B cell (primary cell): Measurements from ENCODE around the gene SMARCA4. TPM values are rescaled to one million over a fixed set of nuclear protein-coding genes. Genes with fewer than 3 reads are reported as not detected.

ENCODE experiments used
- ATAC-seq: fragments of 200-7000 bp; cut with Tn5 transposase; one replicate; pipeline ENCODE4 v1.10.0; 2021; ENCODE audit warnings: low read depth, mild to moderate bottlenecking, moderate number of reproducible peaks, moderate library complexity
- CTCF ChIA-PET: fragments of 350-600 bp; sonication (Branson Sonifier 250); formaldehyde crosslinking; loops from one replicate; lab custom pipeline; 2021; ENCODE audit warnings: antibody characterized with exemption, inconsistent platforms; lab: Charles Lee
- POLR2A ChIA-PET: fragments of 350-600 bp; sonication (Branson Sonifier 250); formaldehyde crosslinking; loops from one replicate; lab custom pipeline; 2021; ENCODE audit warnings: antibody characterized with exemption; lab: Charles Lee
- DNase-seq: peaks from one replicate; pipeline ENCODE4 v3.0.0; 2013
- H2AFZ ChIP-seq: 2 replicates; pipeline ENCODE4 v1.6.1; 2012; ENCODE audit warnings: mild to moderate bottlenecking, low read depth, low read length; ENCODE audit not compliant: insufficient read depth, poor library complexity, severe bottlenecking
- H3K27ac ChIP-seq, 2 donors: 1 replicate in 1 of 2; 2 replicates in 1 of 2; pipeline ENCODE4 v1.5.1; 2012 to 2013; ENCODE audit warnings: low read length in 2 of 2, mild to moderate bottlenecking in 2 of 2, moderate library complexity in 1 of 2
- H3K27me3 ChIP-seq, 4 experiments: fragments of 200-600 bp in 1 of 4; sonication (generic) in 1 of 4; replicated peaks in 1 of 4; 1 replicate in 2 of 4; 2 replicates in 2 of 4; pipeline versions ENCODE4 v1.6.1 to v1.7.0; 2013 to 2016; ENCODE audit warnings: low read length in 3 of 4, mild to moderate bottlenecking in 2 of 4, mixed read lengths in 1 of 4, moderate library complexity in 1 of 4; ENCODE audit not compliant: insufficient read depth in 4 of 4, control insufficient read depth in 3 of 4; ENCODE audit errors: control extremely low read depth in 1 of 4
- H3K36me3 ChIP-seq, 2 experiments: replicated peaks in 1 of 2; 1 replicate in 1 of 2; 2 replicates in 1 of 2; pipeline versions ENCODE4 v1.6.1 to v1.7.1; 2013; ENCODE audit warnings: low read length in 1 of 2; ENCODE audit not compliant: insufficient read depth in 2 of 2, control insufficient read depth in 1 of 2; ENCODE audit errors: control extremely low read depth in 1 of 2, extremely low read depth in 1 of 2
- H3K4me1 ChIP-seq, 2 donors: fragments of 200-600 bp in 1 of 2; sonication (generic) in 1 of 2; 1 replicate in 1 of 2; 2 replicates in 1 of 2; pipeline versions ENCODE4 v1.5.1 to v1.6.1; 2013 to 2017; ENCODE audit warnings: low read length in 2 of 2; ENCODE audit not compliant: control insufficient read depth in 2 of 2, insufficient read depth in 2 of 2
- H3K4me2 ChIP-seq: replicated peaks from 2 replicates; pipeline ENCODE3; 2012; ENCODE audit warnings: mild to moderate bottlenecking, low read depth, low read length; ENCODE audit not compliant: poor library complexity, severe bottlenecking
- H3K4me3 ChIP-seq, 5 experiments: fragments of 200-600 bp in 1 of 5; sonication (generic) in 1 of 5; 1 replicate in 3 of 5; 2 replicates in 2 of 5; pipeline versions ENCODE4 v1.5.1 to v1.7.0; 2011 to 2016; ENCODE audit warnings: low read length in 4 of 5, mild to moderate bottlenecking in 4 of 5, low read depth in 2 of 5, control low read depth in 1 of 5, moderate library complexity in 1 of 5; ENCODE audit not compliant: insufficient read depth in 1 of 5; ENCODE audit errors: control extremely low read depth in 1 of 5, extremely low read depth in 1 of 5
- H3K79me2 ChIP-seq: fragments of 200-600 bp; sonication (generic); one replicate; pipeline ENCODE4 v1.6.0; 2016; ENCODE audit warnings: low read length; ENCODE audit not compliant: control insufficient read depth, insufficient read depth
- H3K9ac ChIP-seq: fragments of 200-600 bp; sonication (generic); 2 replicates; pipeline ENCODE4 v1.6.1; 2017; ENCODE audit warnings: mild to moderate bottlenecking, low read length, moderate library complexity
- H3K9me3 ChIP-seq, 3 donors: one replicate each; pipeline versions ENCODE4 v1.6.1 to v1.7.1; 2013; ENCODE audit warnings: low read length in 2 of 3; ENCODE audit not compliant: control insufficient read depth in 2 of 3, insufficient read depth in 1 of 3; ENCODE audit errors: control extremely low read depth in 1 of 3
- H4K20me1 ChIP-seq: 2 replicates; pipeline ENCODE4 v1.6.0; 2012; ENCODE audit warnings: mild to moderate bottlenecking, low read length; ENCODE audit not compliant: insufficient read depth, control insufficient read depth, poor library complexity, severe bottlenecking
- H3K27ac Mint-ChIP-seq: one replicate; pipeline ENCODE4 v1.8.0; 2021; ENCODE audit warnings: mixed read lengths
- H3K27me3 Mint-ChIP-seq: one replicate; pipeline ENCODE4 v1.8.0; 2021; ENCODE audit warnings: mixed read lengths
- H3K4me1 Mint-ChIP-seq: one replicate; pipeline ENCODE4 v1.8.0; 2021; ENCODE audit warnings: mixed read lengths
- H3K4me3 Mint-ChIP-seq: one replicate; pipeline ENCODE4 v1.8.0; 2021; ENCODE audit warnings: mixed read lengths
- H3K9me3 Mint-ChIP-seq: one replicate; pipeline ENCODE4 v1.8.0; 2022; ENCODE audit warnings: mixed read lengths; ENCODE audit not compliant: insufficient read depth
- EZH2 ChIP-seq: IDR thresholded peaks from 2 replicates; pipeline ENCODE4 v1.6.1; 2012; ENCODE audit warnings: borderline replicate concordance, low read depth, mild to moderate bottlenecking, moderate library complexity, low read length; ENCODE audit not compliant: insufficient read depth, poor library complexity, severe bottlenecking
- WGBS: methylation state at CpG from one replicate; pipeline ENCODE4 v1.1.5; 2013; ENCODE audit warnings: missing lambda C conversion rate; ENCODE audit not compliant: insufficient coverage; 5-methylcytosine and 5-hydroxymethylcytosine counted together
- intact Hi-C: fragments of 100-400 bp; cut with micrococcal nuclease; formaldehyde crosslinking; loops from one replicate; pipeline ENCODE4 v1.10.0; 2022
- polyA plus RNA-seq: library from polyadenylated mRNA; depleted of rRNA; stranded (reverse); fragments of >200 nt; gene quantifications from 2 replicates; pipeline ENCODE4 v1.2.3, GENCODE V29; 2012
- total RNA-seq, 2 donors: library from RNA; stranded (reverse); fragments of 120-200 nt in 1 of 2; gene quantifications; 1 replicate in 1 of 2; 2 replicates in 1 of 2; pipeline versions ENCODE4 v1.2.3 to v1.2.4, GENCODE V29; 2013 to 2022
- TF ChIP-seq, protein P1 (sequence below): fragments of 200-600 bp; IDR thresholded peaks from one replicate; pipeline ENCODE4 v1.8.0; 2022; ENCODE audit warnings: antibody characterized with exemption, mild to moderate bottlenecking

Gene SMARCA4
- total and polyA plus RNA-seq, 2 donors (not counting 1 experiment from before 2014, with no cell fraction given): 49.7 to 82.3 TPM

DNA sequence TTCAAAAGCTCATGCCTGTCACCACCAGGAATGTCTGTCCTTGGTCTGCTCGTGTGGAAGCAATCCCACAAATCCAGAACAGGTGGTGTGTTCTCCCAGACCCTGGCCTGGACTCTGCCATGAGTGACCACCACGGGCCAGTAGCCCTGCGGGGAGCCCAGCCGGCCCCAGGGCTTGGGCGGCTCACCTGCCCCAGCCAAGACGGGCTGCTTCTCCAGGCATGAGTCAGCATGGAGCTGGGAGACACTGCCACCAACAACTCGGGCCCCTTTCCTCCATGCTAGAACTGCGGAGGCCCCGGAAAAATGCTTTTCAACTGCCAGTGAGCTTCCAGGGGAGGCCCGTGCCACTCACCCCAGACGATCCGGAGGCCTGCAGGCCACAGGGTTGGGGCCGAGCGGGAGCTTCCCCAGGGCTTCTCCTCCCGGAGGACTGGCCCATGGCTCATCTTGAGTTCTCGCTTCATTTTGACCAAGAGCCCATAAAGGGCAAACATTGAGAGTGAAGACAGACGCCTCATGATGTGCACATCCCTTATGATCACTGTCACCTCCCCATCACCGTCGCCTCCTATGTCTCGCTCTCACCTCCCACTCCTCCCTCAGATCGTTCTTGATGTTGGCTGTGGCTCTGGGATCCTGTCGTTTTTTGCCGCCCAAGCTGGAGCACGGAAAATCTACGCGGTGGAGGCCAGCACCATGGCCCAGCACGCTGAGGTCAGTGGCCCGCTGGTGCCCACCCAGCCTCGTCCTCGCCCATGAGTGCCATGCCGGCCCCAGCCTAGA is 49.1 kb upstream of the SMARCA4 start:
- Histone ChIP-seq H3K4me1 (no peaks in the 10 kb centered on the region), H4K20me1 (no peaks in the 10 kb centered on the region), H3K4me2 (no peak overlapping the region), H3K27me3 (no peaks in the 10 kb centered on the region), H3K27ac (no peak overlapping the region), H3K79me2 (no peaks in the 10 kb centered on the region), H3K36me3 (peaks cover 0 to 39% of the 10 kb centered on the region in 2 experiments), H2AFZ (no peak overlapping the region), H3K9ac (no peak overlapping the region), H3K9me3 (no peaks in the 10 kb centered on the region), H3K4me3 (no peak overlapping the region)
- Mint-ChIP-seq H3K27ac (no peak overlapping the region), H3K9me3 (no peaks in the 10 kb centered on the region), H3K27me3 (no peaks in the 10 kb centered on the region), H3K4me3 (no peak overlapping the region), H3K4me1 (no peaks in the 10 kb centered on the region)
- ATAC-seq: no peak
- ChIA-PET CTCF (interaction anchor here (1.4 kb wide), 1 partner anchor 48 kb away, joined by 3 read pairs; no protein-coding TSS in a partner anchor), POLR2A (no interaction called here)
- intact Hi-C loops: no loop called here
- 98% methylated on average over 31 of the region's 31 CpGs for WGBS
- TF ChIP-seq, protein P1, sequence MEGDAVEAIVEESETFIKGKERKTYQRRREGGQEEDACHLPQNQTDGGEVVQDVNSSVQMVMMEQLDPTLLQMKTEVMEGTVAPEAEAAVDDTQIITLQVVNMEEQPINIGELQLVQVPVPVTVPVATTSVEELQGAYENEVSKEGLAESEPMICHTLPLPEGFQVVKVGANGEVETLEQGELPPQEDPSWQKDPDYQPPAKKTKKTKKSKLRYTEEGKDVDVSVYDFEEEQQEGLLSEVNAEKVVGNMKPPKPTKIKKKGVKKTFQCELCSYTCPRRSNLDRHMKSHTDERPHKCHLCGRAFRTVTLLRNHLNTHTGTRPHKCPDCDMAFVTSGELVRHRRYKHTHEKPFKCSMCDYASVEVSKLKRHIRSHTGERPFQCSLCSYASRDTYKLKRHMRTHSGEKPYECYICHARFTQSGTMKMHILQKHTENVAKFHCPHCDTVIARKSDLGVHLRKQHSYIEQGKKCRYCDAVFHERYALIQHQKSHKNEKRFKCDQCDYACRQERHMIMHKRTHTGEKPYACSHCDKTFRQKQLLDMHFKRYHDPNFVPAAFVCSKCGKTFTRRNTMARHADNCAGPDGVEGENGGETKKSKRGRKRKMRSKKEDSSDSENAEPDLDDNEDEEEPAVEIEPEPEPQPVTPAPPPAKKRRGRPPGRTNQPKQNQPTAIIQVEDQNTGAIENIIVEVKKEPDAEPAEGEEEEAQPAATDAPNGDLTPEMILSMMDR: no peak
- TF ChIP-seq EZH2: no peak
- no peak for DNase-seq

DNA sequence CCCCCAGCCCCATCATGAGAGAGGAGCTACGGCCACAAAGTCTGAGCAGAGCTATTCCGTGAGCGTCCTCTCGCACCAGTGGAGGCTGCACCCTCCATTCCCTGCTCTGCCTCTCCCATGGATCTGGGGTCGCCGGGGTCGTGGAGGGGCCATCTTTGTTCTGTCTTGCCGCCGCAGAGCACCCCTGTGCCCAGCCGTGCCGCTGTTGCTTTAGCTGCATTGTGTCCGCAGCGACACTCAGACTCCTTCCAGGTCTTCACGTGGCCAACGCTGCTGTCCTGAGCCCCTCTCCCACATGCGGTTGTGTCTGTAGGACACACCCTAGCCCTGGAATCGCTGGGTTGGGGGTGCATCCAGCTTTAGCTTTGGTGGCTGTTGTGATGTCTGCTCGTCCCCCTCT is 48.2 kb upstream of the SMARCA4 start:
- Histone ChIP-seq H3K4me2 (no peak overlapping the region), H3K9me3 (no peaks in the 10 kb centered on the region), H3K27me3 (no peaks in the 10 kb centered on the region), H2AFZ (no peak overlapping the region), H3K4me3 (no peak overlapping the region), H3K9ac (no peak overlapping the region), H3K4me1 (no peaks in the 10 kb centered on the region), H3K79me2 (no peaks in the 10 kb centered on the region), H4K20me1 (no peaks in the 10 kb centered on the region), H3K36me3 (peaks cover 0 to 34% of the 10 kb centered on the region in 2 experiments), H3K27ac (no peak overlapping the region)
- Mint-ChIP-seq H3K9me3 (no peaks in the 10 kb centered on the region), H3K4me3 (no peak overlapping the region), H3K27me3 (no peaks in the 10 kb centered on the region), H3K27ac (no peak overlapping the region), H3K4me1 (no peaks in the 10 kb centered on the region)
- TF ChIP-seq EZH2: no peak
- TF ChIP-seq, protein P1: no peak
- intact Hi-C loops: no loop called here
- POLR2A ChIA-PET: no interaction called here
- CTCF ChIA-PET: interaction anchor here (0.7 to 1.4 kb wide), 2 partner anchors 49 to 1074 kb away, joined by 3 read pairs; no protein-coding TSS in a partner anchor
- 98% methylated on average over 18 of the region's 18 CpGs for WGBS
- DNase-seq: no peak
- no peak for ATAC-seq
